SK-N-MC (cell line): ENCODE data around the gene SYT12.

Experiments used
- FOXP2 ChIP-seq: optimal IDR thresholded peaks from 2 replicates; pipeline ENCODE3; 2011; ENCODE audit warnings: mild to moderate bottlenecking, moderate library complexity; ENCODE audit not compliant: insufficient read depth; ENCODE audit errors: extremely low read length, control extremely low read depth
- POLR2AphosphoS5 ChIP-seq: IDR thresholded peaks from 2 replicates; pipeline ENCODE4 v1.6.1; 2012; ENCODE audit warnings: mild to moderate bottlenecking, low read depth, low read length, borderline replicate concordance

DNA sequence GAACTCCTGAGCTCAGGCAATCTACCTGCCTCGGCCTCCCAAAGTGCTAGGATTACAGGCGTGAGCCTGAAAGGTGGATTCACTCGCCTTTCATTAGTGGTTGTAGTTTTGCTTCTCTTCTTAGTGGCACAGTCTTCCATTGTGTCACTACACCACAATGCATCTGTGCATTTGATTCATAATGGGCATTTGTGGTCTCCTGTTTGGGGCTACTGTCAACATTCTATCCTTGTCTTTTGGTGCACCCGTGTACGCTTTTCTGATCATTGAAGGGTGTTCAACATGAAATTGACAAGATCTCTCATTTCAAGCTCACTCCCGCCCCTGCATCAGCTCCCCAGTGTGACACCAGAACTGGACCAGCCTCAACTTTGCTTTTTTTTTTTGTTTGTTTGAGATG lies 2.0 kb upstream of the SYT12 start:
- TF ChIP-seq FOXP2 (no peak), POLR2AphosphoS5 (no peak)
